ENCODE results near the gene CPPED1.

The CPPED1 gene

GRCh38 chr16:12680531-12680930, 123.2 kb downstream of the CPPED1 start:
- DNase-seq (ENCODE audit: low read depth): no peak

DNA sequence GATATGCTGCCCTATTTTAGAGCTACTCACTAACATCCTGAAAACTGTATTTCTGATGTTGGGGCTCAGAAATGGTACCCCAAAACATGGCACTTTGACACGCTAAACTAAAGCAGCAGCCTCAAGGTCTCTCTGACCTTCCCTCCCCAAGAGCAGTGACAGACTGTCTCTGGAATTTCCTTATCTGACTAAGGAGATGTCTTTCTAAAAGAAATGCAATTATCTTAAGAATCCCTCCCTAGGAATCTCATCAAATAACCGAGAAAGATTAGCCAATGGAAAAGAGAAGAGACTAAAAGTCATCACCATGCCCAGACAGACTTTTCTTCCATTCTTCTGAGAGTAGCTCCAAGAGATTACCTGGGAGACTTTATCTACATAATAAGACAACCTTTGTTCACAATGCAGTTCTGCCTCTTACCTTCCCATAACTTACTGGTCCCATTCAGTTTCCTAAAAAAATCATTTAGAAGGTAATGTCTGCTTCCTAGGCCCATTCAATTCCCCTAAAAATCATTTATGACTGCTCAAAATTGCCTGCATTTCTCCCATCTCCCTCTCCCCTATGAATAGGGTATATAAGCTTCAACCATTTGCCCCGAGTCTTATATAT, 123.9 kb downstream of the CPPED1 start:
- no peak for DNase-seq (ENCODE audit: low read depth)

DNA sequence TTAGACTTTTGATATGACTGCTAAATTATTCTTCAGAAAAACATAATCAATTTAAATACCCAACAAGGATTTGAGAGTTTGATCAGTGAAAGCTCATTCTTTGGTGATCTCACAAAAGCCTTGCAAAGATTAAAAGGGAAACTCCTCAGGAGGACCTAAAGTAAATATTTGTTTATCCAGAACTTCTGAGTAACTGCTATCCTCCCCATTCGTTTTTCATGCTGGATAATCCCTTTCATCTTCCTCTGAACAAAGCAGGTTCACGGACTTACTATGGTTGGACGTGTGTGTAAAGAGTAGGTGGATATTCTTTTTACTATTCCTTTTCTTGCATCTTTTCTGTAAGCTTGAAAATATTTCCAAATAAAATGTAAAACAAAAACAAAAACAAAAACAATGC, 124.7 kb downstream of the CPPED1 start:
- no peak for DNase-seq (ENCODE audit: low read depth)

DNA sequence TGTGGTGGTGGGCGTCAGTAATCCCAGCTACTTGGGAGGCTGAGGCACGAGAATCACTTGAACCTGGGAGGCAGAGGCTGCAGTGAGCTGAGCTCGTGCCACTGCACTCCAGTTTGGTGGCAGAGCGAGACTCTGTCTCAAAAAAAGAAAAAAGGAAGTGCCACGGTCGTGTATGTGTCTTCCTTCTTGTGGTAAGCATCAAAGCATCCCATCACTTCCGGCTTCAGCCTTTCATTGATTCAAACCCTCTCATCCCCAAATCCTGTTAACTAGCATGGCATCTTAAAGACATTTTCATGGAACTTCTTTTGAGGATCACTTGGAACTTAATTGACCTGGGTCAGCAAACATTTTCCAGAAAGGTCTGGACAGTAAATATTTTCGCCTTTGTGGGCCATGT, 126.2 kb downstream of the CPPED1 start:
- no peak for DNase-seq (ENCODE audit: low read depth)

- DNase-seq (ENCODE audit: low read depth): no peak
Observed at GRCh38 chr16:12675852-12676251, 127.8 kb downstream of the CPPED1 start.

- no peak for DNase-seq (ENCODE audit: low read depth)
Observed at GRCh38 chr16:12675046-12675445, 128.6 kb downstream of the CPPED1 start.

DNA sequence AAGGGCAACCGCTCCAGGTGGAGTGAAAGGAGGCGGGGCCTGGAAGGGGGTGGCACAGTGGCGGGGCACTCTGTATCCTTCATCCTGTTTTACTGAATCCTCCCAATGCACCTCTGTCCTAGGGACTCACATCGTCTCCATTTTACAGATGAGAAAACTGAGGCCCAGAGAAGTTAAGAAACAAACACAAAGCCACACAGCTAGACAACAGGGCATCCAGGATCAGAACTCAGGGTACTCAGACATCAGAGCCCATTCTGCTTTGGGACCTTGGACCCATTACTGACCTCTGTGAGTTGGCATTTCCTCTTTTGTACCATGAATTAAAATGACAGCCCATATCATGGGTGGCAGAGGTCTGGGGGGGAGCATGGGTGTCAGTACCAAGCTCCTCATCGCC, 129.2 kb downstream of the CPPED1 start:
- DNase-seq (ENCODE audit: low read depth): no peak

DNA sequence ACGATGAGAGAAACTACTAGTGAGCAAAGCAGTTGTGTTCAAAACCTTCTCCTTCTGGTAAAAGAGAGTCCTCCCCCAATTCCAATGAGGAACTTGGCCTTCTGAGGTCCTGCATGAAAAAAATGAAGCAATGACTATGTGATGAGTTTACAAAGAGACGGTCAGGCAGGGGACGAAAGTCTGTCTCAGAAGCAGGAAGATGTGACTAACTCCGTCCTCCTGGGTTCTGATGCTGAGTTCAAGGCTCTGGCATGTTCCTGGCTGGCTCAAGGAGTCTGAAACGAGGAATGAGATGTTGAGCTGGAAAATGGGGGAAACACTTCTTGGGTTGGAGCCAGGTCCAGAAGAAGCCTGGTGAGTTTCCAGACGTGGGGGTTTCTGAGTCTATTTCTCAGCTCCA, 129.6 kb downstream of the CPPED1 start:
- no peak for DNase-seq (ENCODE audit: low read depth)

GRCh38 chr16:12673466-12673865, 130.2 kb downstream of the CPPED1 start:
- no peak for DNase-seq (ENCODE audit: low read depth)

DNA sequence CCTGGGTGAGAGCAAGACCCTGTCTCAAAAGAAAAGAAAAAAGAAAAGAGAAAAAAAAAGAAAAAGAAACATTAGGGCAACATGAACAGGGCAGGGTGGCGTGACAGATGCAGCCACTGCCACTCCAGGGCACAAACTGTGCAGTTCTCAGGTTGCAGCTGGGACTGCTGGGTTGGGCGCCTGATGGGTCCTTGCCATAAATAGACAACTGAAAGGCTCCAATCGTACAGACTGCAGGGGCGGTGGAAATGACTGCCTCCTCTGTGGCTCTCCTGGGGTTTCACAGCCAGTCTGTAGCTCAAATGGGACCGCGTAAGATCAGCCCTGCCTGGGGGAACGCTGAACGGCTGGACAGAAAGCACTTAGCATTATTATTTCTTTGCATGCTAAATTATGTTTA, 130.7 kb downstream of the CPPED1 start:
- DNase-seq (ENCODE audit: low read depth): no peak

GRCh38 chr16:12669908-12670307, 133.8 kb downstream of the CPPED1 start:
- no peak for DNase-seq (ENCODE audit: low read depth)

DNA sequence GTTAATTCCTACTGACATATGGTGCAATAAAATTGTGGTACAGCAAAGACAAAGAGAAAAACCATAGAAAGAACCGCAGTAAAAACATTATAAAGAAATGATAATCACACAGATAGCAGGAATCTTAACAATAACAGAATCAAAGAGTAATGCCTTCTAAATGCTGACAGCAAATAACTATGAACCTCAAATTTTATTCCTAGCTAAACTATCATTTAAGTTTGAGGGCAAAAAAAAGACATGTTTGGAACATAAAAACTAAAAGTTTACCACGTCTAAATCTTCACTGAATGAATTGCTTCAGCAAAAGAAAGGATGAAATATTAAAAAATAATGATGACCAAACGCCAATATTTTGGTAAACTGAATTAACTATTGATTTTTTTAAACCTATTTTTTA, 135.8 kb downstream of the CPPED1 start:
- no peak for DNase-seq (ENCODE audit: low read depth)

GRCh38 chr16:12664164-12664733, 139.4 kb downstream of the CPPED1 start:
- no peak for DNase-seq (ENCODE audit: low read depth)

GRCh38 chr16:12661656-12662172, 142.0 kb downstream of the CPPED1 start:
- no peak for DNase-seq (ENCODE audit: low read depth)

GRCh38 chr16:12659871-12660270, 143.8 kb downstream of the CPPED1 start:
- no peak for DNase-seq (ENCODE audit: low read depth)

DNA sequence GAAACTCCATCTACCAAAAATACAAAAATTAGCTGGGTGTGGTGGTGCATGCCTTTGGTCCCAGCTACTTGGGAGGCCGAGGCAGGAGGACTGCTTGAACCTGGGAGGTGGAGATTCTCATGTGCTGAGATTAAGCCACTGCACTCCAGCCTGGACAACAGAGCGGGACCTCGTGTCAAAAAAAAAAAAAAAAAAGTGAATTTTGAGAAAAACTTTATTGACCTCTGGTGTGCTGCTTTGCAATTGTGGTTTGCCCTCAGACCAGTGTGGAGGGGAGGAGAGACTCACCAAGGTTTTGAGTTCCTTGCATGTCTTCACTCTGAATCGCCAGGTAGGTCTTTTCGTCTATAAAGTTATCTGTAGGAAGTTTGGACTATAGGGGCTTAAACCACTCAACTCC, 145.2 kb downstream of the CPPED1 start:
- no peak for DNase-seq (ENCODE audit: low read depth)

- DNase-seq (ENCODE audit: low read depth): no peak
Observed at GRCh38 chr16:12655537-12655936, 148.2 kb downstream of the CPPED1 start.

DNA sequence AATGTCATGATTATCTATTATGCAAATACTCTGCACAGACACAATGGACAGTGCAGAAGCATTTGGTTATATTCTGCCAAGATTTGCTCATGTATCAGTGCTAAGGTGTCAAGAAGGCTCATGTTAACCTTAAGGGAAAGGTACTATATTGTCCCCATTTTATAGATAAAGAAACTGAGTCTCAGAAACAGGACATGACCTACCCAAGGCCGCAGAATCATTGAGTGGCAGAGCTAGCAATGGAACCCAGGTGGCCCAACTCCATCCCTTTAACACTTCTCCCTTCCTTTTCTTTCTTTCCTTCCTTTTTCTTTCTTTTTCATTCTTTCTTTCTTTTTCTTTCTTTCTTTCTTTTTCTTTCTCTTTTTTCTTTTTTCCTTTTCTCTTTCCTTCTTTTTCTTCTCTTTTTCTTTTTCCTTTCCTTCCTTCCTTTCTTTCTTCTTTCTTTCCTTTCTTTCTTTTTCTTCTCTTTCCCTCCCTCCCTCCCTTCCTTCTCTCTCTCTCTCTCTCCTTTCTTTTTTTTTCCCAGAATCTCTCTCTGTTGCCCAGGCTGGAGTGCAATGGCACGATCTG, 149.8 kb downstream of the CPPED1 start:
- DNase-seq (ENCODE audit: low read depth): no peak

DNA sequence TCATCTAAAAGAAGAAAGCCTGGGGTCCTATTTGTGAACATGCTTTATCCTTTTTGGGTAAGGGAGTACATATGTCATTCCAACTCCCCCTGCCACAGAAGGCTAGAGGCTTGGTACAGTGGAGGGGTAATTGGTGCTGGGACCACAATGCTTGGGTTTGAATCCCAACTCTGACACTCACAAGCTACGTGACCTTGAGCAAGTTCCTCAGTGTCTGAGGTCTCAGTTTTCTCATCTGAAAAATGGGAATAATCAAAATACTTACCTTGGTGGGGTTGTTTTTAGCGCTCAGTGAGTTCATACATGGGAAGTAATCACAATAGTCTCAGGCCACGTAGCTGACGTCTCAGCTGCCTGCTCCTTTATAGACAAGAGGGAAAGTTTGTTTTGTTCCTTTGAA, 150.8 kb downstream of the CPPED1 start:
- no peak for DNase-seq (ENCODE audit: low read depth)

DNA sequence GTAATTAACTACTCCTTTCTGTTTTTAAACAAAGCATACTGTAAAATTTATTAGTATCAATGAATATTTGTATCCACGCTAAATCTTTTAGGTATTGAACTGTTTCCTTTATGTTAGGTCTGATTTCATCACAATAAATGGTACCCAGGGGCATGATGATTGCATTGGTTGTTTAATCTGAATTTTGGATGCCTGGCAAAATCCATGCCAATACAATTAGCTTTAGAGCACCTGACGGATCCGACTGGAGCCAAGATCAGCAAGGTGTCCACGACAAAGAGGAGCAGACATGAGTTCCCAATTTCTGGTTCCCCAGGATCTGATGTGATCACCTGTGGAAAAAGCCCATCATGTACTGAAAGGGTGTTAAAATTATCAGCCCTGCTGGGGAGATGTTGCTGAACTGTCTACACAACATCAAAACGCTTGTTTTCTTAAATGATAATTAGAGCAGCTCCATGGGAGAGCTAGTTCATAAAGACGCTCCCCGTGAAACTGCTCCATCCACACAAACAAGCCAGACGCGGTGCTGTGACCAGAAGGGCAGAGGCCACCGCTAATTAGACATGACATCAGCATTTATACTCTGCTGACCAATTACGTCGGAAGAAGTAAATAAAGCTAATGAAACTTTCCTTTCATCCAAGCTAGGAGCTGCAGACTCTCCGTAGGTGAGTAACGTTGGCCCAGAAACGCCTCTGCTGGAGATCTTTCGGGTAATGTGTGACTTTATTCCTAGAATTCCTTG, 151.7 kb downstream of the CPPED1 start:
- DNase-seq (ENCODE audit: low read depth): no peak

GRCh38 chr16:12649356-12649755, 154.3 kb downstream of the CPPED1 start:
- no peak for DNase-seq (ENCODE audit: low read depth)

DNA sequence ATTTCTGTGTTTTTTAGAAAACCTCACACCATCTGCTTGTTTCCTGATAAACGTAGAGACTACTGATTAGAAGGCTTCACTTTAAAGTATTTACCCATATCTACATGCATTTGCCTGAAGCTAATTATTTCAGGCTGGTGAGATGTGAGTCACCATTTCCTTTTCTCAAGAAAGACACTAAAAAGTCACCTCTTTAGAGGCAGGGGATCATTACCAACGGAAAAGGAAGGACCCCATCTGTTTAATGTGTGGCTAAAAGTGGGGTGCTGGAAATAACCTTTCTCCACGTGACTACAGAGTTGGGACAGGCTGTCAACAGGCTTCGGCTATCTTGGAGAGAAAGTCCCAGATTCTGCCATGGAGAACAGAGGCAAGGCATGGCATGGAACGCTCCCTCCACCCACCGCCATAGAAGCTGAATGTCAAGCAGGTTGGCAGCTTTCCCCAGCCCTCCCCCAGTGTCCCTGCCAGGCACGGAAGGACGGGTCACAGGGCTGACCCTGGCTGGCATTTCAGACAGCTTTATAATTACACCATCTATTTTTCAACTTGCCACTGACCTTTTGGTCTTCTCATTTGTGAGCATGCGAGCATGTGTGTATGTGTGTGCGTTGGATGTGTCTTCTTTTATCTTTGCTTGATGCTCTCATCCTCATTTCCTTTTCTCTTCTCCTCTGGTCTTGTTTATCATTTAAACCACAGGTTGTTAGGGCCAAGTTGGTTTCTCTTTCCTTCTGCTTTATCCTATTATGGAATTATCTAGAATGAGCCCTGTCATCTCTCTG, 157.0 kb downstream of the CPPED1 start:
- DNase-seq (ENCODE audit: low read depth): no peak

Data from stimulated activated CD8-positive, alpha-beta memory T cell treated with anti-CD3 and anti-CD28 coated beads, Interleukin-7, amount 100 ng/mL, for 24 hours (primary cell).